Peyer's patch (tissue), 4 donors: Measurements from ENCODE around the gene CHST5.
"Not testable (repeated sequence)": the region's sequence is repeated elsewhere in the genome, so short reads cannot be mapped to it uniquely, and the experiment has no call there.

ENCODE experiments used
- CTCF ChIP-seq, 6 experiments: fragments of 450-650 bp in 4 of 6; fragments of 200-600 bp in 2 of 6; sonication (generic) in 1 of 6; IDR thresholded peaks; one replicate each; pipeline ENCODE4 v1.5.1; 2017 to 2019; ENCODE audit warnings: antibody characterized with exemption in 6 of 6, mild to moderate bottlenecking in 3 of 6, moderate library complexity in 1 of 6
- POLR2A ChIP-seq, 2 donors: fragments of 450-650 bp; IDR thresholded peaks; one replicate each; pipeline ENCODE4 v1.5.1; 2017; ENCODE audit warnings: antibody characterized with exemption in 2 of 2, mild to moderate bottlenecking in 2 of 2, moderate library complexity in 2 of 2

- not testable (repeated sequence) for TF ChIP-seq CTCF, POLR2A (IDR thresholded peaks at IDR 0.05)
These were observed 34.1 kb downstream of the CHST5 start for GRCh38 chr16:75501820-75502219.
